ENCODE measurements around the gene MYO5A. TPM values are rescaled to one million over a fixed set of nuclear protein-coding genes. Genes with fewer than 3 reads are reported as not detected.
A peak's percentile ranks its signal among the peaks of the same experiment; 100 is the strongest.

The MYO5A gene
- total RNA-seq, 2 experiments from 2014 or later: 31.8 to 42.0 TPM

GRCh38 chr15:52301265-52301847, 227.3 kb downstream of the MYO5A start:
- no peak for DNase-seq (ENCODE audit: low spot score)
- no TSS peak for BruUV-seq (replicated peaks)
- ChIA-PET CTCF (ENCODE audit: unreplicated experiment) (no interaction called here), POLR2A (no interaction called here)
- no peaks in the 10 kb centered on the region for H4K20me1 ChIP-seq (ENCODE audit: insufficient read depth, low read length)
- no peaks in the 10 kb centered on the region for H3K36me3 ChIP-seq (ENCODE audit: insufficient read depth, low read length)
- H3K4me2 ChIP-seq (ENCODE audit: low read length): no peak overlapping the region
- TF ChIP-seq CTCF (conservative IDR thresholded peaks at IDR 0.05; ENCODE audit: low read length) (no peak), EZH2phosphoT487 (IDR thresholded peaks at IDR 0.05; ENCODE audit: borderline replicate concordance, low read depth, low read length) (no peak)
- H2AFZ ChIP-seq (ENCODE audit: low read length): no peak overlapping the region
- H3K27ac ChIP-seq (ENCODE audit: low read depth, low read length, poor library complexity, severe bottlenecking): no peak overlapping the region
- H3K79me2 ChIP-seq (ENCODE audit: insufficient read depth, low read depth, low read length): no peaks in the 10 kb centered on the region
- no peaks in the 10 kb centered on the region for H3K9me3 ChIP-seq (ENCODE audit: low read length)
- no peaks in the 10 kb centered on the region for H3K4me1 ChIP-seq (ENCODE audit: insufficient read depth, low read length, poor library complexity, severe bottlenecking)
- no peaks in the 10 kb centered on the region for H3K9me2 ChIP-seq (ENCODE audit: insufficient read depth, low read length)
- intact Hi-C loops (cut with micrococcal nuclease; ENCODE audit: unreplicated experiment): no loop called here
- H3K4me3 ChIP-seq (ENCODE audit: low read depth, low read length, poor library complexity, severe bottlenecking): no peak overlapping the region

- Histone ChIP-seq H2AFZ (ENCODE audit: low read length) (no peak within 1 kb of the TSS), H3K36me3 (ENCODE audit: insufficient read depth, low read length) (no peaks in the 10 kb centered on the region), H3K27ac (ENCODE audit: low read depth, low read length, poor library complexity, severe bottlenecking) (no peak within 1 kb of the TSS), H3K4me3 (ENCODE audit: low read depth, low read length, poor library complexity, severe bottlenecking) (no peak within 1 kb of the TSS), H3K4me1 (ENCODE audit: insufficient read depth, low read length, poor library complexity, severe bottlenecking) (peaks cover 9% of the 10 kb centered on the region), H3K79me2 (ENCODE audit: insufficient read depth, low read depth, low read length) (no peaks in the 10 kb centered on the region), H3K9me2 (ENCODE audit: insufficient read depth, low read length) (no peaks in the 10 kb centered on the region), H3K4me2 (ENCODE audit: low read length) (peak within 1 kb of the TSS; percentile 12; the same call in 1 of the 2 replicates), H3K9me3 (ENCODE audit: low read length) (no peaks in the 10 kb centered on the region), H4K20me1 (ENCODE audit: insufficient read depth, low read length) (no peaks in the 10 kb centered on the region)
- TF ChIP-seq CTCF (conservative IDR thresholded peaks at IDR 0.05; ENCODE audit: low read length): no peak
- no peak for TF ChIP-seq EZH2phosphoT487 (IDR thresholded peaks at IDR 0.05; ENCODE audit: borderline replicate concordance, low read depth, low read length)
- CTCF ChIA-PET (ENCODE audit: unreplicated experiment): no interaction called here
- BruUV-seq (replicated peaks): no TSS peak
- intact Hi-C loops (cut with micrococcal nuclease; ENCODE audit: unreplicated experiment): no loop called here
- no peak for DNase-seq (ENCODE audit: low spot score)
- POLR2A ChIA-PET: no interaction called here
These were observed 233.2 kb downstream of the MYO5A start, which contains the start of gene MYO5C for GRCh38 chr15:52295421-52296001. Gene MYO5C (minus strand): TSS chr15:52295804. CDS start chr15:52295636, 168 bp downstream.

- Histone ChIP-seq H3K9me2 (ENCODE audit: insufficient read depth, low read length) (no peaks in the 10 kb centered on the region), H3K9me3 (ENCODE audit: low read length) (no peaks in the 10 kb centered on the region), H2AFZ (ENCODE audit: low read length) (no peak overlapping the region), H3K36me3 (ENCODE audit: insufficient read depth, low read length) (no peaks in the 10 kb centered on the region), H3K4me2 (ENCODE audit: low read length) (no peak overlapping the region; the same call in 1 of the 2 replicates), H4K20me1 (ENCODE audit: insufficient read depth, low read length) (no peaks in the 10 kb centered on the region), H3K79me2 (ENCODE audit: insufficient read depth, low read depth, low read length) (no peaks in the 10 kb centered on the region), H3K4me1 (ENCODE audit: insufficient read depth, low read length, poor library complexity, severe bottlenecking) (peaks cover 9% of the 10 kb centered on the region), H3K27ac (ENCODE audit: low read depth, low read length, poor library complexity, severe bottlenecking) (no peak overlapping the region), H3K4me3 (ENCODE audit: low read depth, low read length, poor library complexity, severe bottlenecking) (no peak overlapping the region)
- no peak for DNase-seq (ENCODE audit: low spot score)
- TF ChIP-seq EZH2phosphoT487 (IDR thresholded peaks at IDR 0.05; ENCODE audit: borderline replicate concordance, low read depth, low read length) (no peak), CTCF (conservative IDR thresholded peaks at IDR 0.05; ENCODE audit: low read length) (no peak)
- ChIA-PET CTCF (ENCODE audit: unreplicated experiment) (no interaction called here), POLR2A (interaction anchor here (0.6 kb wide), 1 partner anchor 23 kb away, joined by 3 read pairs; no protein-coding TSS in a partner anchor)
- intact Hi-C loops (cut with micrococcal nuclease; ENCODE audit: unreplicated experiment): no loop called here
- no TSS peak for BruUV-seq (replicated peaks)
These were observed 233.7 kb downstream of the MYO5A start for GRCh38 chr15:52294881-52295420.
